NCI-H2107 treated with DMSO at 0.1 percent for 48 hours (cell line): Measurements from ENCODE around the gene IMMP2L.
A peak's percentile ranks its signal among the peaks of the same experiment; 100 is the strongest.
"Not testable (repeated sequence)": the region's sequence is repeated elsewhere in the genome, so short reads cannot be mapped to it uniquely, and the experiment has no call there.

ENCODE experiments used
- DNase-seq: peaks from one replicate; lab custom pipeline; 2025; ENCODE audit not compliant: unreplicated experiment; lab: John Stamatoyannopoulos, UW

IMMP2L gene

DNA sequence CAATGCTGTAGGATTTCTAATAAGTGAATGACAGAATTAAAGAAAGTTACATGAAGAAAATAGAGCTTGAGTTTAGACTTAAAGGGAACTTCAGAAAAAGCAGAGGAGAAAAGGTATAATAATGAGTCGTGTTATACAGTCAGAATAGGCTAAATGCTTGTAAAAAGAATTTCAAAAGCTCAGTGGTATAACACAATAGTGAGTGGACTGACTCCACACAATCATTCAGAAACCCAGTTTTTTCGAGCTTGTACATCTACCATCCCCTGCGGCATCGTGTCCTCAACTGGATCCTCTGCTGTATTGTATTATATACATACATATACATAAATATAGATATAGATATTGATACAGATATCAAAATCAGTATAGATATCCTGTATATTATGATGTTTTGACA is 52.2 kb downstream of the IMMP2L start:
- no peak for DNase-seq

DNA sequence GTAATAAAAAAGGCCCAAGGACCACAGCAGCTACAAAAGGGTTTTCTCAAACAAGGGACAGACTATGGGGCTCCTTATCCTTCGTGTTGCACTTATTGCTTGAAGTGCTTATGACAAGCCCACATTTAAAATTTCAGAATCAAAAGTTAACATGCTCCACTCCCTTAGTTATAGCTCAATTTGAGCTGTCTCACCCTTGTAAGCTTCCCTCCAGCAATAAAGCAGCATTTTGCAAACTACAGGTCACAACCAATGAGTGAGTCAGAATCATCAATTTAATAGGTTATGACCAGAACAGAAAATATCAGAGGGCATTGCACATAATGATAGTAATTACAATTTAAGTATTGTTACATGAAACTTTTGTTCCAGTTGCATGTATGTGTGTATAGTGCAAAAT is 53.0 kb downstream of the IMMP2L start:
- no peak for DNase-seq

DNA sequence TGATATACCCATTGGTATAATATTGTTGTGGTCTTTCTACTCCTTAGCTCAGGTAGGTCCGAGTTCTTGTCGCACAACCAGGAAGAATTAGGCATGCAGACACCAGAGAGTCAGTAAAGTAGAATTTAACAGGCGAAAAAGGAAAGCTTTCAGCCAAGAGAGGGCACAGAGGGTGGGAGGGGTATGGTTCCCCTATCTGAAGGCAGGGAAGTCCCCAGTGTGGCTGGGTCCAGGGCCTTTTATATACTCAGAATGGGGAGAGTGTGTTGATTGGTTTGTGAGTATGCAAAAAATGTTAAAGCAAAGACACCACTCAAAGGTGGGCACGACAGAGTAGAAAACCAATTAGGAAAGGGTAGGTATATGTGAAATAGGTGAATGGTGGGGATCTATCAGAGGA is 53.9 kb downstream of the IMMP2L start:
- no peak for DNase-seq

DNA sequence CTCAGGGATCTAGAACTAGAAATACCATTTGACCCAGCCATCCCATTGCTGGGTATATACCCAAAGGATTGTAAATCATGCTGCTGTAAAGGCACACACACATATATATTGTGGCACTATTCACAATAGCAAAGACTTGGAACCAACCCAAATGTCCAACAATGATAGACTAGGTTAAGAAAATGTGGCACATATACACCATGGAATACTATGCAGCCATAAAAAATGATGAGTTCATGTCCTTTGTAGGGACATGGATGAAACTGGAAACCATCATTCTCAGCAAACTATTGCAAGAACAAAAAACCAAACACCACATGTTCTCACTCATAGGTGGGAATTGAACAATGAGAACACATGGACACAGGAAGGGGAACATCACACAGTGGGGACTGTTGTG is 56.9 kb downstream of the IMMP2L start:
- not testable (repeated sequence) for DNase-seq

DNA sequence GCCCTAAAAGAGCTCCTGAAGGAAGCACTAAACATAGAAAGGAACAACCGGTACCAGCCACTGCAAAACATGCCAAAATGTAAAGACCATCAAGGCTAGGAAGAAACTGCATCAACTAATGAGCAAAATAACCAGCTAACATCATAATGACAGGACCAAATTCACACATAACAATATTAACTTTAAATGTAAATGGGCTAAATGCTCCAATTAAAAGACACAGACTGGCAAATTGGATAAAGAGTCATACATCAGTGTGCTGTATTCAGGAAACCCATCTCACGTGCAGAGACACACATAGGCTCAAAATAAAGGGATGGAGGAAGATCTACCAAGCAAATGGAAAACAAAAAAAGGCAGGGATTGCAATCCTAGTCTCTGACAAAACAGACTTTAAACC is 60.5 kb downstream of the IMMP2L start:
- DNase-seq, result not testable (repeated sequence)

DNA sequence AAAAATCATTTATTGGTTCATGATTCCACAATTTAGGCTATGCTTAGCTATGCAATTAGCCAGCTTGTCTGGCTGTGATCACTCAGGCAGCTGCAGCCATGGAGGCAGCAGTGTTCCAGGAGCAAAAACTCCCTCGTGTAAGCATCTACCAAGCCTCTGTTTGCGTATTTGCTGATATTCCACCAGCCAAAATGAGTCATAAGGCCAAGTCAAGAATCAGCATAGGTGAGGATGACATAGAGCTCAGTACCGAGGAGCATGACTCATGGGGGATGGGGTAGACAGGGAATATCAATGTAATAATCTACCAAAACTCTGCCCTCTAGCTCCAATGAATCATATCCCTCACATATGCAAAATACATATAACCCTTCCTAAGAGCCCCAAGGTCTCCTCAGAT is 63.3 kb downstream of the IMMP2L start:
- DNase-seq, result no peak

DNA sequence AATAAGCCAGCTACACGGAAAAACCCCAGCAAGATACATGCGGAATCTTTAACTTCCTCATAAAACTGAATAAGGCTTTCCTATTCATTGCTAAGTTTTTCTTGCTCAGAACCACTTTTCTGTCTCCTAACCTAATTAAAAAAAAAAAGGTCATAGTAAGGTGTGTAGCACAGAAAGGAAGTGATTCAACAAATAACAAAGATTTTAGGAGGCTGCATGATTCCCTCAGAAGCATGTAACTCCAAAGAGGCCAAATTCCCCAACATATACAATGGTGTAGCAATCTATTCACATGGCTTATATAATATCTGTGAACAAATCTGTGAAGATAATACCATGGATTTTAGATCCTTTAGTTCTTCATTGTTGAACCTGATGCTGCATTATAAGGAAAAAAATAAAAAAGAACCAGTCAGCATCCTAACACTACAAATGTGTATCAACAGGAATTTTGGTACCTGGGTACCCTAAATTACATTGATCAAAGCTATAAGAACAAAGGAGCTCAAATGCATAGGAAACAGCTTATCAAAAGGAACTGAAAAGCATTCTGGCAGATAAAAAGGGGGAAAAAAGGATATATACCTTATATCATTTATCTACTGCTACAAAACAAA is 63.8 kb downstream of the IMMP2L start:
- no peak for DNase-seq

DNA sequence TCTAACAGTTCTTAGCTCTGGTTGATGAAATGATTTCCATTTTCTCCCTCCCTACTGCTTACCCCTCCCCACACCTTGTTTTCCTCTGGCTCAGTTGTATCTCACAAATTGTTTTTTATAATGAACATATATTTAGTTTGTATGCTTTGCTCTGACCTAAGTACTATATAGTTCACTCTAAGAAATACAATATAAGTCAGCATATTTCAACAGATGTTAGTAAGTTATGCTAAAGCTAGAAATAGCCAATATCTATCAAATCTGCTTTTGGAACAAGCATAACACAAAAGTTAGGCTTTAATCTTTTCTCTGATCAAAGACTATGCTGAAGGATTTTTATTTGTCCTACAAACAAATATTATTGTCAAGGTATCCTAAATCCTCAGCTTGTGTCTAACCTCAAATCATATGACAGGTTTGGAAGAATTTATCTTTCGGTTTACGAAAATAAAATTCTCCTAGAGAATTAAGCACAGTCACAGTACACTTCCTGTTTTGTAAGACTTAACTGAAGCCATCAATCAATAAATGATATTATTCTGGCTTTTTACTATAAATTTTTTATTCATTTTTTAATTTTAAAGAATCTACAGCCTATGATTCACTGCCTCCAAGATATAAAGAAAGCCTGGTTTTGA is 67.0 kb downstream of the IMMP2L start:
- DNase-seq, result no peak

DNA sequence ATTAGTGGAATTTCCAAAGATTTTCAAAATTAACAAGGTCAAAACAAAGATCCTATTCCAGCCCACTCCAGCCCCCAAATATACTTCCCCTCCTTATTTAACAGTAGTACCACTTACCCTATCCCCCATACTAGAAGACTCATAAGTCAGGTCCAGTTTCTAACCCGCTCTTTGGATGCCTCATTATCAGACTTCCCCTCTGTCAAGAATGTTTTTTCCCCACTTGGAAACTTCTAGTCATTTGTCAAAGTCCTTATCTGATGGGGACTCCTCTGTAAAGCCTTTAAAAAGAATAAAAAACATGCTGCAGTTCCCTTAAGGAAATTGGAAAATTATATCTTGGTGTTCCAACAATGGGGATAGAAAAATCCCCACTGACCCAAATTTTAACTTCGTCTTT is 70.1 kb downstream of the IMMP2L start:
- no peak for DNase-seq

DNA sequence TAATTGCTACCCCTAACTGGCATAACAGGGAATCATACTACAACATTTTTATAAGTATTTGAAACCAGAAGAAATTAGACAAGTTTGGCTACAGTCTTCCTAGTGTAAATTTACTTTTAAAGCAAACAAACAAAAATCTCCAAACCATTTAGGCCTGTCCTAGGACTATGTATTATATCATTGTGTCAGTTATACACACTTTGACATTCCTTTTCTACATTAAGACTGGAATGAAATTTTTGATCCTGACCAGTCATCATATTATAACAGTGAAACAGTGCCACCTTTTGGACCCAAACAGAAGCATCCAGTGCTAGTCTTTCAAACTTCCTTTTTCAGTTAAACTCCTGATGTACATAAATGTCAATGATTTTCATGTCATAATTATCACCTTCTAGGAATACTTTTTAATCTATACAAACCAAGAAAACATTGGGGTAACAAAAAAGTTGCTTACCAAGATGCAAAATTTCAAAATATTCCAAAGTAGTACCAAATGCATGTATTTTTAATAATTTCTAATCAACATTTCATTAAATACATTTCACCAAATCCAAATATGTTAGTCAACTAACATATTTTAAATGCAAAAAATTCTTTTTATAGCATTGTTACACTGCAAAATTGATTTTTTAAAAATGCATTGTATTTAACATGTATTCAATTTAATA is 75.7 kb downstream of the IMMP2L start:
- peak; percentile 60 for DNase-seq

DNA sequence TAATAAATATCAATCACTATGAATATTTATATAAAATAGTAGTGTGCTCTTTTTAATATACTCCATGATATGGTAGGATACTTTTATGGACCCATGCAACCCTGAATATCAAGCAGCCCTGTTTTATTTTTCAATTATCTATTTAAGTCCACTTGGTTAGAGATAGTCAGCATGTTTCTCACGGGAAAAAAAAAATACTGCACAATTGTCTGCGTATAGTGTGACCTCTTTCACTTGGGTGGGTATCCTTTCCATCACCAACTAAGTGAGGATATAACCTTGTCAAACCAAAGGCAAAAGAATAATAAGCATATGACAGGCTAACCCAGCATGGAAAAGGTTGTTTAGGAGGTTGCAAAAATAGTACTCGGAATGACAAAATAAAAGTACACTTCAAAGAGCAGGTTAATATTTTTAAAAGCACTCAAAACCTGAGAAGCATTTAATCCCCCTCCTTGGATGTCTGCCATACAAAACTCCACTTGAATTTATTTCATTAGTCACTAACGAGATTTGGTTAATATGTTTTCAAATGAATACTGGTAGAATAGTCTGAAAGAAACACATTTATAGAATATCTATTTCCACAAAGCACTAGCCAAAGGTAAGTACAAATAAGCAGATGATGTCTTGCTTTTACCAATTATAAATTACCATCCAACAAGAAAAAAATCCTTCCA is 76.5 kb downstream of the IMMP2L start:
- no peak for DNase-seq

DNA sequence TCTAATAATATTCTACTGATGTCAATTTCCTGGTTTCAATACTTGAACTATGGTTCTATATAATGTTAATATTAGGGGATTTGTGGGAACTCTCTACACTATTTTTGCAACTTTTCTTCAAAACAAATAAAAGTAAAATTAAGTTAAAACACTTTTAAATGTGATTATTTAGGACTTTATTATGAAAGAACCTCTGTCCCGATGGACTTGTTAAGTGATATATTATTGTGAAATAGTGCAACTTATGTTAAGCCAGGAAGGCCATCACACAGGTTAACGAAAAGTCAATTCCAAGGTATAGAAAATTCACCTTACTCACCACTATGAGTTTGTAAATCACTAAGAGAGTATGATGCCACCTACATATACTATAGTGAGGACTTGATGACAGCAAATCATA is 79.2 kb downstream of the IMMP2L start:
- DNase-seq, result no peak

DNA sequence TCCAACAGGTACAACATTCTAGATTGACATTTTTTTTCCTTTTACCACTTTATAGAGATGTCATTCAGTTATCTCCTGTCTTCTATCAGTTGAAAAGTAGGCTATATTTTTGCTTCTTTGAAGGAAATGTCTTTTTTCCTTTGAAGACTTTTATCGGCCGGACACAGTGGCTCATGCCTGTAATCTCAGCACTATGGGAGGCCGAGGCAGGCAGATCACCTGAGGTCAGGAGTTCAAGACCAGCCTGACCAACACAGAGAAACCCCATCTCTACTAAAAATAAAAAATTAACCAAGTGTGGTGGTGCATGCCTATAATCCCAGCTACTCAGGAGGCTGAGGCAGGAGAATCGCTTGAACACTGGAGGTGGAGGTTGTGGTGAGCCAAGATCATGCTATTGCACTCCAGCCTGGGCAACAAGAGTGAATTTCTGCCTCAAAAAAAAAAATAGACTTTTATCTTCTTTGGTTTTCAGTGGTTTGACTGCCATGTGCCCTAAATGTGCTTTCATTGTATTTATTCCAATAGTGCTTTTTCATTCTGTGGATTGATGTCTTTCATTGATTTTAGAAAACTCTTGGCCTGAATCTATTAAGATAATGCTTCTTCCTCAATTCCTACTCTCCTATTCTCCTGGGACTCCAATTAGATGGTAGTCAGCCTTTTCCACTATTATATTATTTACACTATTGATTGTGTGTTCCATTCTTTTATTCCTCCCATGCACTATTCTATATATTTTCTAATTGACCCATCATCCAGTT is 84.6 kb downstream of the IMMP2L start:
- DNase-seq, result no peak

DNA sequence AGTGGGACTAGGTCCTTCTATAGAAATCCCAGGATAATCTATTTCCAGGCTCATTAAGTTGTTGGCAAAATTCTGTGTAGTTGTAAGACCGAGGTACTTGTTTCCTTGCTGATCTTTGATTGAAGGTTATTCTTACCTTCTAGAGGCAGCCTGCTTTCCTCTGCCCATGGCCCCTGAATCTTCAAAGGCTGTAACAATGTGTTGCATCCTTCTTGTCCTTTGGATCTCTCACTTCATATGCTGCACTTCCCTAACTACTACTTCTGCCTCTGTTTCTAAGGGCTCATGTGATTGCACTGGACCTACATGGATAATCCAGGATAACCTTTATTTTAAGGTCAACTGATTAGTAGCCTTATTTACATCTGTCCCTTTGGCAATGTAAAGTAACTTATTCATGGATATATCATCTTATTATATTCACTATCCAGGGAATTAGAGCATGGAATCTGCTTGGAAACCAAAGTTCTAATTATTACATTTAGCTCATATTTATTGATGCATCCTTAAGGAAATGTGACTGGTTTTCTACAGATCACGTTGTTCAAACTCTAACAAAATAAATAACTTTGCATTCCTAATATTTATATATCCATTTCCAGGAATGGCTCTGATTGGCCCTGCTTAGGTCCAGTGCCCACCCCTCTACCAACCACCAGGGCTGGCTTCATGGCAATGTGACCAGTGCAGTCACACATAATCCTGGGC is 85.6 kb downstream of the IMMP2L start:
- no peak for DNase-seq

DNA sequence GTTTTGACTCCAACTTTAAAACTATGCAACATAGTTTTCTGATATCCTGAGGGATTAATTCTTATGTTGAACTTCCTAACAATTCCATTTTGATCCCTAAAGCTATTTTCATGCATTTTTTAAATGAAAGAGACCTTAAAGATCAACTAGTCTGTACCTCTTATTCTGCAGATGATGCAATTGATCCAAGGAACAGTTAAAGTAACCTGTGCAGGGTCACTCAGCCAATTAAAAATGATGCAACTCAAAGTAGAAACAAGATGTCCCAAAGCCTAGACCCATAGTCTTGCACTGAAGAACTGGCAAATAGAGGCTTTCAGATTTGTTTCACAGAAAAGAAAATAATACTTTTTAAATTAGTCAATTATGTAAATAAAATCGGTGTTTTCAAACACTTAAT is 86.3 kb downstream of the IMMP2L start:
- no peak for DNase-seq

DNA sequence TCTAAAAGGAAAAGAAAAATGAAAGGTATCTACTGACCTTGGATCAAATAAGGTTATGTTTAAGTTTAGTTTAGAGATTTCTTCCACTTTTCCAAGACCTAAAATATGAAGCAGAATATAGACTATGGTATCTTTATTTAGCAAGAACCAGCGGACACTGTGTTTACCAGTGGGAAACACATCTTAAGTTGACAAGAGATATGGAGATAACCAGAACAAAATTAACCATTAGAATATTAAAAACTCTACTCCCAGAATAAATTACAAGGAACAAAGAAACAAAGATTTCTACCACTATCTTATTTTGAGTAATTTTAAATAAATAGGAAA is 86.9 kb downstream of the IMMP2L start:
- no peak for DNase-seq

DNA sequence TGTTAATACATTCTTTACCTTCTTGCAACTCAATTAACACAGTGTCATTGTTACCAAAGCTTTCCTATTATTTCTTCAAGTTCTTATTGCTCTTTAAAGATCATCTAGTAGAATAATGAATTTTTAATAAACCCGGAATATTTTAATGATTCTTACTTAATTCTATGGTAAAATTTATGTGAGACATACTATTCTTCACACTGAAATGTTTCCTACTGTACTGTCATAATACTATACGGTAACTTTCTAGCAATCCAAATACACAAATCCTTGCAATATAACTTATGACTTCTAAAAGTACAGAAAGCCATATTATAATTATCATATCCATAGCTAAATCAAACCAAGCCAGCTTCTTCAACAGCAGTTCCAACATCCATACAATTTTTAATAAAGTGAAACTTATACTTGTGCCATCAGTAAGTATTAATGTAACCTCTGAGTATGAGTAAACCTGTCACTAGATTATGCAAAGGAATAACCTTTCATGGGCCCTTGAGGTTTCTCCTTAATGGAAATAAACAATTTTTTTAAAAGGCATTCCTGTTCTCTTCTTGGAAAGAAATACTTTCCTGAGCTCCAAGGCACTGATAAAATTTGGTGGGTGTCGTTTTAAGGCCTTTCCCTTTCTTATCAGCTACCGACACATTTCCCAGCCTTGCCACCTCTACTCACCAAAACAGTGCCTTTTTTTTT is 87.4 kb downstream of the IMMP2L start:
- DNase-seq, result no peak

DNA sequence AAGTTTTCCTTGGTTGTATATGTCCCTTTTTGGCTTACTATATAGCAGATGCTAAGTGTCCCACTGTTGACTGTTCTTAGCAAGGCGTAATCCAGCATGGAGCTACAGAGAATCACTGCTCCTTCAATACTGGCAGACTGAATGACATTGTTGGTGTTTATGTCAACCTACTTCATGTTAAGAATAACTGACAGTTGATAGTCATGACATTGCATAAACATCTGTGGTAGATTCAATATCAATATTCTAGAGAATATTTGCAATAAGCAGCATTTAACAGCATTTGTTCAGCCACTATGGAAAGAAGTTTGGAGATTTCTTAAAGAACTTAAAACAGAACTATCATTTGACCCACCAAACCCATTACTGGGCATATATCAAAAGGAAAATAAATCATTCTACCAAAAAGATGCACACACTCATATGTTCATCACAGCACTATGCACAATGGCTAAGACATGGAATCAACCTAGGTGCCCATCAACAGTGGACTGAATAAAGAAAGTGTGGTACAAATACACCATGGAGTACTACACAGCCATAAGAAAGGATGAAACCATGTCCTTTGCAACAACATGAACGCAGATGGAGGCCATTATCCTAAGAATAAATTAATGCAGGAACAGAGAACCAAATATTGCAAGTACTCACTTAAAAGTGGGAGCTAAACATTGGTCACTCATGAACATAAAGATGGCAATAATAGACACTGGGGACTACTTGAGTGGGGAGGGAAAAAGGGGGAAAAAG is 88.7 kb downstream of the IMMP2L start:
- no peak for DNase-seq

DNA sequence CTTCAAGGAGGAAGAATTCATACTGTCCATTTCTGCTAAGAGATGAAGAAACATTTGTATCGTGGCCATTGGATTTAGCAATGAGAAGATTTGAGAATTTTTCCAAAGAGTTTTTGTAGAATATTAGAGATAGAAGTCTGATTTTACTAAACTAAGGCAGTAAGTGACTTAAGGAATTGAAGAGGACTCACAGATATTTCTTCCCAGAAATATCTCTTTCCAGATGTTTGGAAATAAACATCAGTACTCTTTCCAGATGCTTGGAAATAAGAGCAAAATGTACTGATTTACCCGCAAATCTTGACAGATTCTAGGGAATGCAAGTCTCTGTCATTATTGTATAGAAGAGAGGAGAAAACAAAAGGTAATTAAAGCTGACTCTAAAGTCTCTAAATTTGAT is 91.3 kb downstream of the IMMP2L start:
- DNase-seq, result no peak

DNA sequence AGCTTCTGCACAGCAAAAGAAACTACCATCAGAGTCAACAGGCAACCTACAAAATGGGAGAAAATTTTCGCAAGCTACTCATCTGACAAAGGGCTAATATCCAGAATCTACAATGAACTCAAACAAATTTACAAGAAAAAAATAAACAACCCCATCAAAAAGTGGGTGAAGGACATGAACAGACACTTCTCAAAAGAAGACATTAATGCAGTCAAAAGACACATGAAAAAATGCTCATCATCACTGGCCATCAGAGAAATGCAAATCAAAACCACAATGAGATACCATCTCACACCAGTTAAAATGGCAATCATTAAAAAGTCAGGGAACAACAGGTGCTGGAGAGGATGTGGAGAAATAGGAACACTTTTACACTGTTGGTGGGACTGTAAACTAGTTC is 92.4 kb downstream of the IMMP2L start:
- DNase-seq, result not testable (repeated sequence)
